Mucosa of rectum (tissue), 2 donors: ENCODE measurements around the gene IGSF21.

Experiments used
- H3K27ac ChIP-seq, 2 donors: one replicate each; pipeline ENCODE4 v1.7.0; 2013; ENCODE audit warnings: inconsistent platforms in 2 of 2, low read depth in 2 of 2, low read length in 2 of 2
- H3K27me3 ChIP-seq, 2 donors: one replicate each; pipeline ENCODE4 v1.7.0; 2013; ENCODE audit warnings: low read length in 2 of 2; ENCODE audit not compliant: control insufficient read depth in 2 of 2, insufficient read depth in 2 of 2
- H3K36me3 ChIP-seq, 2 donors: one replicate each; pipeline ENCODE4 v1.7.0; 2013; ENCODE audit warnings: low read length in 2 of 2; ENCODE audit not compliant: control insufficient read depth in 2 of 2, insufficient read depth in 2 of 2
- H3K4me1 ChIP-seq, 2 donors: one replicate each; pipeline ENCODE4 v1.7.0; 2013; ENCODE audit warnings: low read length in 2 of 2, mild to moderate bottlenecking in 1 of 2; ENCODE audit not compliant: control insufficient read depth in 2 of 2, insufficient read depth in 2 of 2
- H3K4me3 ChIP-seq, 2 donors: one replicate each; pipeline ENCODE4 v1.7.0; 2013; ENCODE audit warnings: low read length in 2 of 2
- H3K9ac ChIP-seq, 2 donors: one replicate each; pipeline ENCODE4 v1.7.0; 2013; ENCODE audit warnings: low read length in 2 of 2, low read depth in 1 of 2, mild to moderate bottlenecking in 1 of 2
- H3K9me3 ChIP-seq, 2 donors: one replicate each; pipeline ENCODE4 v1.7.0; 2013; ENCODE audit warnings: low read length in 2 of 2; ENCODE audit not compliant: control insufficient read depth in 2 of 2
- donor health status: healthy.
- donor health status: Normal muscosa, but diverticular disease.

IGSF21 gene

DNA sequence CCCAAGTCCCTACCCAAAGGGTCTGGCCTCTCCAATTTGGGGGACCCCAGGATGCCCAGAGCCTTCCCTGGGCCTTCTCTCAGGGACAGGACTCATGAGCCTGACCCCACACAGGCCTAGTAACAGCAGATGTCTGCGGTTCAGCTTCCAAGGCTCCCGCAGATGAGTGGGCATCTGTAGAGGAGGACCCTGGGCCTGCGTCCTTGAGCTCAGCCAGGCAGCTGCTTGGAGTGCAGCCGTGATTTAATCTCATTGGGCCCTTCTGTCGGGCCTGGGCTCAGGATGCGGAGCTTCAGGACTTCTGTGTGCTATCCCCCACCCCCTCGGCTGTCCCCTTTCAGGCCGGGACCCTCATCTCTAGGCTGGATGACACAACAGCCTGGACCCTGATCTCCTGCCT lies 35.4 kb downstream of the IGSF21 start:
- Histone ChIP-seq H3K36me3 (no peaks in the 10 kb centered on the region), H3K27me3 (no peaks in the 10 kb centered on the region), H3K4me3 (no peak overlapping the region), H3K9ac (no peak overlapping the region), H3K27ac (no peak overlapping the region), H3K4me1 (peaks cover 7 to 22% of the 10 kb centered on the region in 2 donors), H3K9me3 (no peaks in the 10 kb centered on the region)

- Histone ChIP-seq H3K36me3 (no peaks in the 10 kb centered on the region), H3K27ac (no peak overlapping the region), H3K4me1 (peaks cover 7 to 22% of the 10 kb centered on the region in 2 donors), H3K4me3 (no peak overlapping the region), H3K9me3 (no peaks in the 10 kb centered on the region), H3K27me3 (no peaks in the 10 kb centered on the region), H3K9ac (no peak overlapping the region)
Measured at GRCh38 chr1:18144062-18144461, 36.5 kb downstream of the IGSF21 start.

- no peak overlapping the region for H3K4me3 ChIP-seq
- H3K9ac ChIP-seq: no peak overlapping the region
- H3K4me1 ChIP-seq: peaks cover 7 to 22% of the 10 kb centered on the region in 2 donors
- H3K27ac ChIP-seq: peak overlapping the region; percentile 59 to 63
- H3K9me3 ChIP-seq: no peaks in the 10 kb centered on the region
- no peaks in the 10 kb centered on the region for H3K27me3 ChIP-seq
- H3K36me3 ChIP-seq: no peaks in the 10 kb centered on the region
Measured at GRCh38 chr1:18144916-18145647, 37.5 kb downstream of the IGSF21 start.

DNA sequence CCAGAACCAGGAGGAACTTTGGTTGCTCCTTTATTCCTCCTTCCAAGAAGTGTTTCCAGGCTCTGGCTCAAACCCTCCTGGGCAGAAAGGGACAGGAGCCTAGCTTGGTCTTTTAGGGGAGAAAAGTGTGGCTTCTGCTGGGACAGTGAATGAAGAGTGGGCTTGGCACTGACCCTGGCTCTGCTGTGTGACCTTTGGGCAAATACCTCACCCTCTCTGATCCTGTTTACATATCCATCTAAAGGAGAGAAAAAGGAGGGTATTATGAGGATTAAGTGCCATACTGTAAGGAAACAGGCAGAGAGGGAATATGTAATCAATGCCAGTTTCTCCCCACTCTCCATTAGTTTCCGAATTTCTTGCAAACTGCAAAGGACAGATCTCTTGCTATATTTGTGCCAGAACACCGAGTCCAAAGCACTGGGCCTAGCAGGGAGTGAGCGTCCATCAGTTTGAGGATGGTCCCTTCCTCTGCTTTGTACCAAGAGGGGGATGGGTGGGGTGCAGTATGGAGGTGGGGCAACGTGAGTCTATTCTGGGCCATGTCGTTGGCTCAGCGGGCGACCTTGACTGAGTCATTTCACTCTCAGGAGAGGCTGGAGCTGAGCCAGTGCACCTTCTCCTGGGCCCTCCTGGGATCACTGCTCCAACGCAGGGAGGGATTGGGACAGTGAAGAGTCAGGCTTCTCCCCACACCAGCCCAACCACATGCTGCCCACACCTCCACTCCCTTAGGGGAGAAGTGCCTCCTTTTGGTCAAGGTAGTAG lies 38.4 kb downstream of the IGSF21 start:
- Histone ChIP-seq H3K4me1 (peaks cover 7 to 22% of the 10 kb centered on the region in 2 donors), H3K36me3 (no peaks in the 10 kb centered on the region), H3K9ac (peak overlapping the region in 1 of 2 donors; percentile 34), H3K27me3 (no peaks in the 10 kb centered on the region), H3K4me3 (no peak overlapping the region), H3K27ac (peak overlapping the region; percentile 59 to 63), H3K9me3 (no peaks in the 10 kb centered on the region)

DNA sequence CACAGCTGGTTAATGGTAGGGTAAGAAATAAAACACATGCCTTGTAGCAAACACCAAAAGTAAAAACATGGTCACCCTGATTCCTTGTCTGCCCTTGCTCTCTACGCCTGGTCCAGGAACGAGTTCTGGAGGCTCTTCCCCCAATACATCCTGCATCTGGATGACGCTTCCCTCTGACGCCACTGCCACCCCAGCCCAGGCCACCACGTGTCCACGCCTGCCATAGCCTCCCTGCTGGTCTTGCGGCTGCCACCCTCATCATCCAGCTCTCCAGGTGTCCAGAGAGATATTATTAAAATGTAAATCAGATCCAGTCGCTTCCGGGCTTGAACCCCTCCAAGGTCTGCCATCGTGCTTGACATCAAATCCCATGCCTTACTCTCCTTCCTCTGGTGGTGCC lies 39.3 kb downstream of the IGSF21 start:
- no peak overlapping the region for H3K4me3 ChIP-seq
- no peaks in the 10 kb centered on the region for H3K27me3 ChIP-seq
- H3K9me3 ChIP-seq: no peaks in the 10 kb centered on the region
- no peaks in the 10 kb centered on the region for H3K36me3 ChIP-seq
- no peak overlapping the region for H3K27ac ChIP-seq
- peaks cover 7 to 22% of the 10 kb centered on the region in 2 donors for H3K4me1 ChIP-seq
- no peak overlapping the region for H3K9ac ChIP-seq

DNA sequence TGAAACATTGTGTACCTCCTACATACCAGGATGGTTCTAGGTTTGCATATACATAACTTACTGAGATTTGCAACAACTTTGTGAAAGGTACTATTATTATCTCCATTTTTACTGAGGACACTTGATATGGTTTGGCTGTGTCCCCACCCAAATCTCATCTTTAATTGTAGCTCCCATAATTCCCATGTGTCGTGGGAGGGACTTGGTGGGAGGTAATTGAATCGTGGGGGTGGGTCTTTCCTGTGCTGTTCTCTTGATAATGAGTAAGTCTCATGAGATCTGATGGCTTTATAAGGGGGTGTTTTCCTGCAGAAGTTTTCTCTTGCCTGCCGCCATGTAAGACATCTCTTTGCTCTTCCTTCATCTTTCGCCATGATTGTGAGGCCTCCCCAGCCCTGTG lies 40.1 kb downstream of the IGSF21 start:
- H3K27me3 ChIP-seq: no peaks in the 10 kb centered on the region
- H3K27ac ChIP-seq: no peak overlapping the region
- no peak overlapping the region for H3K9ac ChIP-seq
- no peaks in the 10 kb centered on the region for H3K9me3 ChIP-seq
- no peak overlapping the region for H3K4me3 ChIP-seq
- H3K4me1 ChIP-seq: peaks cover 7 to 22% of the 10 kb centered on the region in 2 donors
- no peaks in the 10 kb centered on the region for H3K36me3 ChIP-seq

GRCh38 chr1:18148461-18148860 lies 40.9 kb downstream of the IGSF21 start:
- Histone ChIP-seq H3K4me1 (peaks cover 7 to 22% of the 10 kb centered on the region in 2 donors), H3K36me3 (no peaks in the 10 kb centered on the region), H3K4me3 (no peak overlapping the region), H3K9ac (no peak overlapping the region), H3K9me3 (no peaks in the 10 kb centered on the region), H3K27ac (no peak overlapping the region), H3K27me3 (no peaks in the 10 kb centered on the region)

- H3K9ac ChIP-seq: no peak overlapping the region
- no peaks in the 10 kb centered on the region for H3K9me3 ChIP-seq
- peaks cover 7 to 20% of the 10 kb centered on the region in 2 donors for H3K4me1 ChIP-seq
- no peak overlapping the region for H3K4me3 ChIP-seq
- no peaks in the 10 kb centered on the region for H3K36me3 ChIP-seq
- H3K27me3 ChIP-seq: no peaks in the 10 kb centered on the region
- H3K27ac ChIP-seq: no peak overlapping the region
Measured at GRCh38 chr1:18149027-18149641, 41.5 kb downstream of the IGSF21 start.

DNA sequence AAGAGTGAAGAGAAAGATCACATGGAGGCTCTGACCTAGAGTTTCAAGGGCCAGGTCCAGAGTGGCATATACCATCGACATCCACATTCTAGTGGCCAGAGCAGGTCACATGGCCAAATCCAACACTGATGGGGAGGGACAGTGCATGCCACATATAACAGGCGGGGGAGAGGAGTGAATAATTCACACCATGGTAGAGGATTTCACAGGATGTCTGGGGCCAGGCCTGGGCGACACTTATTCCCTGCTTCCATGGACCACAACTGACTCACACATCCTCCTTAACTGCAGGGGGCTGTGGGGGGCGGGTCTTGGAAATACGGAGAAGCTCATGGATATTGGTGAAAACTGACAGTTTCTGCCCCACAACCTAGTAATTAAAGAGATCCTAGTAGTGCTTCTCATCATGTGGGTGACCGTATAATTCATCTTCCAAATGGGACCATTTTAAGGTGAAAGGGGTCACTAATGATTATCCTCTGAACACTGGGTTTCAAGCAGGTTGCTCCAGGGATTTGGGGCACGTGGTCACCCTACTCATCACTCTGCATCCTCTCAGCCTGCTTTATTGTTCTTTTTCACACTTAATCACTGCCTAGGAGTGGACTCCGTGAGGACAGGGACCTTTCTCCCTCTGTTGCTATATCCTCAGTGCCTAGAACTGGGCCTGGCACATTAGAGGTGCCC lies 44.0 kb downstream of the IGSF21 start:
- Histone ChIP-seq H3K27ac (no peak overlapping the region), H3K36me3 (no peaks in the 10 kb centered on the region), H3K27me3 (peaks cover 0 to 3% of the 10 kb centered on the region in 2 donors), H3K9me3 (no peaks in the 10 kb centered on the region), H3K4me3 (no peak overlapping the region), H3K4me1 (peaks cover 0 to 3% of the 10 kb centered on the region in 2 donors), H3K9ac (no peak overlapping the region)
